OCI-LY1 (cell line): ENCODE results near the gene KATNBL1.

Experiments used
- CTCF ChIP-seq: fragments of 200-600 bp; sonication (generic), shearing (Covaris generic); IDR thresholded peaks from 2 replicates; pipeline ENCODE4 v1.5.1; 2017; ENCODE audit warnings: mild to moderate bottlenecking, antibody characterized with exemption, low read length, moderate library complexity, mixed read lengths
- EZH2 ChIP-seq: fragments of 200-600 bp; sonication (generic), shearing (Covaris generic); IDR thresholded peaks from 2 replicates; pipeline ENCODE4 v1.8.0; 2017; ENCODE audit warnings: borderline replicate concordance, mixed run types, mild to moderate bottlenecking, antibody characterized with exemption, low read length, moderate library complexity, mixed read lengths

- TF ChIP-seq CTCF (no peak), EZH2 (no peak)
Observed at GRCh38 chr15:34188711-34189110, 21.2 kb downstream of the KATNBL1 start.
